Measurements from ENCODE around the gene NHERF1. TPM values are rescaled to one million over a fixed set of nuclear protein-coding genes. Genes with fewer than 3 reads are reported as not detected.

The NHERF1 gene
- total and polyA plus RNA-seq, 2 of the 13 experiments (the other 11 are each of a cell fraction or from before 2014, with no cell fraction given), result 169 to 269 TPM

DNA sequence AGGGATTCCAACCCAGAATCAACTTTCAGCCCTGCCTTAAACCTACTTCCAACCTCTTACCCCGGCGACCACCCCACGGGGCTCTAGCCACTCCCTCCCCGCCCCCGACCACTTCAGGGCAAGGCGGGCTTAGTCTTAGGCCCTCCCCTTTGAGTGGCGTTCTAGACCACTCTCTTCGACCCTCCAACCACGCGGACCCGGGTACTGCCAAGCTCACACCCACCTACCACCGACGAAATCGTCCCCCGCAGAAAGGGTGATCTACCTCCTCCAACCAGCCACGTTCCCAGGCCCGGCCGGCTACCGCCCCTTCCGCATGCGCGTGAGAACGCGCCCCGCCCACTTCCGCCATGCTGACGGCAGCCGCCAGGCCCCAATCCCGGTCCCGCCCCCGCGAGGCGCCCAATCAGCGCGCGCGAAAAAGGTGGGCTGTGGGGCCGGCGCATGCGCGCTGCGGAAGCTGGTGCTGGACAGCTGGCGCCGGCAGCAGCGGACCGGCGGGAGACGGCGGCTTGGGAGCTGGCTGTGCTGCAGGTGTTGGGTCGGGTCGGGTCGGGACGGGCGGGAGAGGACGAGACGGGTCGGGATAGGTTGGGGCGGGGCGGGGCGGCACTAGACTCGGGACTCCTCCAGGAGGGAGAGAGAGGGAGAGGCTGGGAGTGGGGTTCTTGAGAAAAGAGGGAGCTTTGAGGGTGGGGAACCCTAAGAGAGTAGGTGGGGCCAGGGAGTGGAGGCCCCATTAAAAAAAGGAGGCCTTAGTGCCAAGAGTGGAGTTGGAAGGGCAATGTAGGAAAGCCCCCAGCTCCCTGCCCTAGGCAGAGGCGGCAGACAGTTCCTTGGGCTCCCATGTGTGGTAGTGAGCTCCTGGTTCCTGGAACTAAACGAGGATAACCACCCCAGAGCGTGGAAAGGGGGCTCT is 27.9 kb downstream of the NHERF1 start, which contains the start of gene NAT9 (continued):
- TF ChIP-seq, protein P1, sequence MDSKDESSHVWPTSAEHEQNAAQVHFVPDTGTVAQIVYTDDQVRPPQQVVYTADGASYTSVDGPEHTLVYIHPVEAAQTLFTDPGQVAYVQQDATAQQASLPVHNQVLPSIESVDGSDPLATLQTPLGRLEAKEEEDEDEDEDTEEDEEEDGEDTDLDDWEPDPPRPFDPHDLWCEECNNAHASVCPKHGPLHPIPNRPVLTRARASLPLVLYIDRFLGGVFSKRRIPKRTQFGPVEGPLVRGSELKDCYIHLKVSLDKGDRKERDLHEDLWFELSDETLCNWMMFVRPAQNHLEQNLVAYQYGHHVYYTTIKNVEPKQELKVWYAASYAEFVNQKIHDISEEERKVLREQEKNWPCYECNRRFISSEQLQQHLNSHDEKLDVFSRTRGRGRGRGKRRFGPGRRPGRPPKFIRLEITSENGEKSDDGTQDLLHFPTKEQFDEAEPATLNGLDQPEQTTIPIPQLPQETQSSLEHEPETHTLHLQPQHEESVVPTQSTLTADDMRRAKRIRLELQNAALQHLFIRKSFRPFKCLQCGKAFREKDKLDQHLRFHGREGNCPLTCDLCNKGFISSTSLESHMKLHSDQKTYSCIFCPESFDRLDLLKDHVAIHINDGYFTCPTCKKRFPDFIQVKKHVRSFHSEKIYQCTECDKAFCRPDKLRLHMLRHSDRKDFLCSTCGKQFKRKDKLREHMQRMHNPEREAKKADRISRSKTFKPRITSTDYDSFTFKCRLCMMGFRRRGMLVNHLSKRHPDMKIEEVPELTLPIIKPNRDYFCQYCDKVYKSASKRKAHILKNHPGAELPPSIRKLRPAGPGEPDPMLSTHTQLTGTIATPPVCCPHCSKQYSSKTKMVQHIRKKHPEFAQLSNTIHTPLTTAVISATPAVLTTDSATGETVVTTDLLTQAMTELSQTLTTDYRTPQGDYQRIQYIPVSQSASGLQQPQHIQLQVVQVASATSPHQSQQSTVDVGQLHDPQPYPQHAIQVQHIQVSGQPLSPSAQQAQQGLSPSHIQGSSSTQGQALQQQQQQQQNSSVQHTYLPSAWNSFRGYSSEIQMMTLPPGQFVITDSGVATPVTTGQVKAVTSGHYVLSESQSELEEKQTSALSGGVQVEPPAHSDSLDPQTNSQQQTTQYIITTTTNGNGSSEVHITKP (CRISPR knock-in tag; IDR thresholded peaks at IDR 0.05; ENCODE audit: low read depth), result peak; percentile 69
- no peak for TF ChIP-seq ZNF24 (IDR thresholded peaks at IDR 0.05)
- no peak for TF ChIP-seq ESRRA (CRISPR knock-in tag; IDR thresholded peaks at IDR 0.05; ENCODE audit: low read depth)
- no peak for TF ChIP-seq ZNF20 (CRISPR knock-in tag; IDR thresholded peaks at IDR 0.05)

DNA sequence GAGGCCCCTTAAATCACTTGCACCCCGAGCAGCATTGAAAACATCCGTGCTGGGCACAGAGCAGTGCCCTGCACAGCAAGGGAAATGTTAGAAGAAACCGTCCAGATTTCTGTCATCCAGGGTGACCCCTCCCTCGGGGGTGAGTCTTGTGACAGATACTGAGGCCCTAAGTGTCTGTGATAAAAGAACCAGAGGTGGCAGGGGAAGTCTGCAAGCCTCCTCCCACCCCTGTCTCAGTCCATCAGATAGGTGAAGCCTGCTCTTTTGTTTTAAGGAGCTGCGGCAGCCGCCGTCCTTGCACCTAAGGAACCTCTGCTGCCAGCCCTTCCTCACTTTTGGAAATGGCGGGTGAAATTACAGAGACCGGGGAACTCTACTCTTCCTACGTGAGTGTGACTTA is 28.6 kb downstream of the NHERF1 start:
- FAIRE-seq, result no peak
- Histone ChIP-seq H3K9me3 (ENCODE audit: low read length) (no peaks in the 10 kb centered on the region), H3K27ac (ENCODE audit: extremely low read length, insufficient read depth, low read length) (peak overlapping the region; percentile 41), H2AFZ (ENCODE audit: low read length) (no peak overlapping the region), H3K36me3 (replicated peaks in 1 of 2; ENCODE audit: control insufficient read depth in 1 of 2, insufficient read depth in 2 of 2, low read length in 2 of 2) (peaks cover 13 to 16% of the 10 kb centered on the region in 2 experiments), H3K4me1 (ENCODE audit: insufficient read depth, low read length) (peaks cover 49% of the 10 kb centered on the region), H3K4me3 (replicated peaks in 1 of 3; ENCODE audit: insufficient read depth in 1 of 3, low read depth in 2 of 3, low read length in 3 of 3) (peak overlapping the region; percentile 83 to 95 (median 94)), H3K4me2 (ENCODE audit: low read depth, low read length) (peak overlapping the region; percentile 97), H3K79me2 (ENCODE audit: insufficient read depth, low read length) (peaks cover 27% of the 10 kb centered on the region), H4K20me1 (ENCODE audit: insufficient read depth, low read length) (no peaks in the 10 kb centered on the region), H3K27me3 (ENCODE audit: control insufficient read depth in 1 of 2, insufficient read depth in 2 of 2, low read length in 2 of 2) (no peaks in the 10 kb centered on the region; a peak in 1 of 5 replicates), H3K9ac (ENCODE audit: insufficient read depth, low read depth, low read length) (peak overlapping the region; percentile 94)
- DNase-seq (ENCODE audit: low spot score), result no peak
- in situ Hi-C loops (cut with HindIII; ENCODE audit: extremely low pct_ligation_motif_present, low pct_unique_long_range_greater_than_20kb) (no loop called here), intact Hi-C loops (cut with micrococcal nuclease; ENCODE audit: unreplicated experiment) (no loop called here)
- ChIA-PET POLR2A (interaction anchor here (0.6 to 29.3 kb wide), 8 partner anchors 10 to 347 kb away, joined by 3 to 1459 read pairs (median 3); partner anchors contain the start of genes FDXR, NHERF1 and RAB37), CTCF (ENCODE audit: low intra/inter-chr PET ratio, low total read pairs) (interaction anchor here (12.2 kb wide), 1 partner anchor 29 kb away, joined by 219 read pairs; the partner anchor contains the start of gene NHERF1)
- 48% methylated on average over 10 of the region's 10 CpGs for WGBS (ENCODE audit: low lambda C conversion rate)
- TF ChIP-seq ZNF382 (CRISPR knock-in tag; IDR thresholded peaks at IDR 0.05; ENCODE audit: borderline replicate concordance), result no peak
- TF ChIP-seq, protein P2, sequence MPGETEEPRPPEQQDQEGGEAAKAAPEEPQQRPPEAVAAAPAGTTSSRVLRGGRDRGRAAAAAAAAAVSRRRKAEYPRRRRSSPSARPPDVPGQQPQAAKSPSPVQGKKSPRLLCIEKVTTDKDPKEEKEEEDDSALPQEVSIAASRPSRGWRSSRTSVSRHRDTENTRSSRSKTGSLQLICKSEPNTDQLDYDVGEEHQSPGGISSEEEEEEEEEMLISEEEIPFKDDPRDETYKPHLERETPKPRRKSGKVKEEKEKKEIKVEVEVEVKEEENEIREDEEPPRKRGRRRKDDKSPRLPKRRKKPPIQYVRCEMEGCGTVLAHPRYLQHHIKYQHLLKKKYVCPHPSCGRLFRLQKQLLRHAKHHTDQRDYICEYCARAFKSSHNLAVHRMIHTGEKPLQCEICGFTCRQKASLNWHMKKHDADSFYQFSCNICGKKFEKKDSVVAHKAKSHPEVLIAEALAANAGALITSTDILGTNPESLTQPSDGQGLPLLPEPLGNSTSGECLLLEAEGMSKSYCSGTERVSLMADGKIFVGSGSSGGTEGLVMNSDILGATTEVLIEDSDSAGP (CRISPR knock-in tag; IDR thresholded peaks at IDR 0.05; ENCODE audit: borderline replicate concordance), result no peak
- no peak for TF ChIP-seq ZZZ3 (CRISPR knock-in tag; IDR thresholded peaks at IDR 0.05; ENCODE audit: borderline replicate concordance)
- peak; percentile 8; the same call in 1 of the 2 replicates for TF ChIP-seq ZNF235 (CRISPR knock-in tag; IDR thresholded peaks at IDR 0.05; ENCODE audit: borderline replicate concordance)
- TF ChIP-seq KDM5A (IDR thresholded peaks at IDR 0.05; ENCODE audit: borderline replicate concordance, low read length), result no peak
- no peak for TF ChIP-seq SMAD3 (CRISPR knock-in tag; IDR thresholded peaks at IDR 0.05)
- TF ChIP-seq ZNF350 (CRISPR knock-in tag; IDR thresholded peaks at IDR 0.05; ENCODE audit: borderline replicate concordance, low read depth), result no peak
- no TSS peak for BruUV-seq (replicated peaks)
- ATAC-seq, result no peak
